G401.6 (cell line): Measurements from ENCODE around the gene EPO.
"Not testable (repeated sequence)": the region's sequence is repeated elsewhere in the genome, so short reads cannot be mapped to it uniquely, and the experiment has no call there.

Experiments
- FAIRE-seq: peaks from 2 replicates; lab custom pipeline; 2012; peaks lifted over from hg19 to GRCh38; lab: Jason Lieb, UNC

Gene EPO

DNA sequence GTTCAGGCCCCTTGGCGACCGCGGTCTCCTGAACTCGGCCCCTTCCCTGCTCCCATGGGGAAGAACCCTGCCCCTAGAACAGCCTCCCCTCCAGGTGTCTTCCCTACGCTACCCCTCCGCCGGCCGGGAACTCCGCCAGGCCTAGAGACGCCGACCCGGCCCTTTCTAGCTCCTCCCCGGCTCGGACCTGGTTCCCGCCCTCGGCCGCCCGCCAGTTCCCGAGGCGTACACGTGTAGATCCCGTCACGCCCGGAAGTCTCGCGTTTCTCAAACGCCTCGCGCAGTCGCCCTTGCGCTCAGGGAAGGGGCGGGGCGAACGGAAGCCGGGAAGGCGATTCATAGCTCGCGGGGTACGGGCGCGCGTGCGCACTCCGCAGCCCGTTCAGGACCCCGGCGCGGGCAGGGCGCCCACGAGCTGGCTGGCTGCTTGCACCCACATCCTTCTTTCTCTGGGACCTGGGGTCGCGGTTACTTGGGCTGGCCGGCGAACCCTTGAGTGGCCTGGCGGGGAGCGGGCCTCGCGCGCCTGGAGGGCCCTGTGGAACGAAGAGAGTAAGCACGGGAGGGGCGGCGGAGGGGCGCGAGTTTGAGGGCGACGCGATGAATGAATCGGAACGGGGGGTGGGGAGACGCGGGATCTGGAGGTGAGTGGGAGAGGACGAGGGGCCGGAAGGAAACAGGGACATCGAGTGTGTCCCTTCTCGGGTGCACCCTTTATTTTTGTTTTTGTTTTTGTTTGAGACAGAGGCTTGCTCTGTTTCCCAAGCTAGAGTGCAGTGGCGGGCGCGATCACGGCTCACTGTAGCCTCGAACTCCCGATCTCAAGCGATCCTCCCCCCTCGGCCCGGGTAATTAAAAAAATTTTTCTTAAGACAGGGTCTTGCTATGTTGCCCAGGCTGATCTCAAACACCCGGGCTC is 14.3 kb upstream of the EPO start, which contains the start of gene POP7:
TSS of gene POP7 (plus strand) at position 369 of the 919 bp plus-strand sequence. CDS start 710 bp downstream, outside the sequence.
- peak; percentile 98 for FAIRE-seq

GRCh38 chr7:100706672-100707311 is 13.5 kb upstream of the EPO start:
- FAIRE-seq = no peak

DNA sequence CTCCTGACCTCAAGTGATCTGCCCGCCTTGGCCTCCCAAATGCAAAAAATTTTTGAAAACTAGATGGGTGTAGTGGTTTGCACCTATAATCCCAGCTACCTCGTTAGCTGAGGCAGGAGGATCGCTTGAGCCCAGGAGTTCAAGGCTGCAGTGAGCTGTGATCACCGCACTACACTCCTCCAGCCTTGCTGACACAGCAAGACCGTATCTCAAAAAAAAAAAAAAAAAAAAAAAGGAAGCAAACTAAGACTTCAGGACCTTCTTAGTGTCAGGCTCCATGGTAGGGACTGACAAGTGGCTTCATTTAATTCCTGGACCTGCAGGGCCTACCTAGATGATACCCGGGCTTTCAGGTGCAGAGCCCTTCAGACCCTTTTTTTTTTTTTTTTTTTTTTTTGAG is 11.9 kb upstream of the EPO start:
- FAIRE-seq = no peak

GRCh38 chr7:100710452-100710851 is 9.8 kb upstream of the EPO start:
- no peak for FAIRE-seq

GRCh38 chr7:100711369-100711768 is 8.9 kb upstream of the EPO start:
- FAIRE-seq = no peak

- FAIRE-seq = no peak
These were observed 5.5 kb upstream of the EPO start for GRCh38 chr7:100714725-100715124.

DNA sequence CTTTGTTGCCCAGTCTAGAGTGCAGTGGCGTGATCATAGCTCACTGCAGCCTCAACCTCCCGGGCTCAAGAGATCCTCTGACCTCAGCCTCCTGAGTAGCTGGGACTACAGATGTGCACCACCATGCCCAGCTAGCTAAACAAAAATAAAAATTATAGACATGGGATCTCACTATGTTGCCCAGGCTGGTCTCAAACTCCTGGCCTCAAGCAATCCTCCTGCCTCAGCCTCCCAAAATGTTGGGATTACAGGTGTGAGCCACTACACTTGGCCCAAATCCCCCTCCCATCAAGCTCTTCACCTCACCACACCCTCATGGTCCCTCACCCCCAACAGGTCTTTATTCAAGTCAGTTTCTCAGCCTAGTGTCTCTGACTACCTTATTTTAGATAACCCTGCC is 3.2 kb upstream of the EPO start:
- FAIRE-seq = not testable (repeated sequence)

- no peak for FAIRE-seq
These were observed 567 bp upstream of the EPO start for GRCh38 chr7:100719523-100720278.

DNA sequence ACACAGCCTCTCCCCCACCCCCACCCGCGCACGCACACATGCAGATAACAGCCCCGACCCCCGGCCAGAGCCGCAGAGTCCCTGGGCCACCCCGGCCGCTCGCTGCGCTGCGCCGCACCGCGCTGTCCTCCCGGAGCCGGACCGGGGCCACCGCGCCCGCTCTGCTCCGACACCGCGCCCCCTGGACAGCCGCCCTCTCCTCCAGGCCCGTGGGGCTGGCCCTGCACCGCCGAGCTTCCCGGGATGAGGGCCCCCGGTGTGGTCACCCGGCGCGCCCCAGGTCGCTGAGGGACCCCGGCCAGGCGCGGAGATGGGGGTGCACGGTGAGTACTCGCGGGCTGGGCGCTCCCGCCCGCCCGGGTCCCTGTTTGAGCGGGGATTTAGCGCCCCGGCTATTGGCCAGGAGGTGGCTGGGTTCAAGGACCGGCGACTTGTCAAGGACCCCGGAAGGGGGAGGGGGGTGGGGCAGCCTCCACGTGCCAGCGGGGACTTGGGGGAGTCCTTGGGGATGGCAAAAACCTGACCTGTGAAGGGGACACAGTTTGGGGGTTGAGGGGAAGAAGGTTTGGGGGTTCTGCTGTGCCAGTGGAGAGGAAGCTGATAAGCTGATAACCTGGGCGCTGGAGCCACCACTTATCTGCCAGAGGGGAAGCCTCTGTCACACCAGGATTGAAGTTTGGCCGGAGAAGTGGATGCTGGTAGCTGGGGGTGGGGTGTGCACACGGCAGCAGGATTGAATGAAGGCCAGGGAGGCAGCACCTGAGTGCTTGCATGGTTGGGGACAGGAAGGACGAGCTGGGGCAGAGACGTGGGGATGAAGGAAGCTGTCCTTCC is 620 bp downstream of the EPO start:
- no peak for FAIRE-seq

DNA sequence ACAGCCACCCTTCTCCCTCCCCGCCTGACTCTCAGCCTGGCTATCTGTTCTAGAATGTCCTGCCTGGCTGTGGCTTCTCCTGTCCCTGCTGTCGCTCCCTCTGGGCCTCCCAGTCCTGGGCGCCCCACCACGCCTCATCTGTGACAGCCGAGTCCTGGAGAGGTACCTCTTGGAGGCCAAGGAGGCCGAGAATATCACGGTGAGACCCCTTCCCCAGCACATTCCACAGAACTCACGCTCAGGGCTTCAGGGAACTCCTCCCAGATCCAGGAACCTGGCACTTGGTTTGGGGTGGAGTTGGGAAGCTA is 1.2 kb downstream of the EPO start:
- no peak for FAIRE-seq

- FAIRE-seq = no peak
These were observed 2.4 kb downstream of the EPO start for GRCh38 chr7:100722480-100723212.

GRCh38 chr7:100723732-100724275 is 3.5 kb downstream of the EPO start:
- no peak for FAIRE-seq

- not testable (repeated sequence) for FAIRE-seq
These were observed 4.1 kb downstream of the EPO start for GRCh38 chr7:100724364-100724763.

GRCh38 chr7:100726996-100727761 is 6.9 kb downstream of the EPO start:
- no peak for FAIRE-seq

- no peak for FAIRE-seq
These were observed 7.9 kb downstream of the EPO start for GRCh38 chr7:100728196-100728595.

GRCh38 chr7:100730136-100730800 is 10.0 kb downstream of the EPO start:
- FAIRE-seq = no peak

DNA sequence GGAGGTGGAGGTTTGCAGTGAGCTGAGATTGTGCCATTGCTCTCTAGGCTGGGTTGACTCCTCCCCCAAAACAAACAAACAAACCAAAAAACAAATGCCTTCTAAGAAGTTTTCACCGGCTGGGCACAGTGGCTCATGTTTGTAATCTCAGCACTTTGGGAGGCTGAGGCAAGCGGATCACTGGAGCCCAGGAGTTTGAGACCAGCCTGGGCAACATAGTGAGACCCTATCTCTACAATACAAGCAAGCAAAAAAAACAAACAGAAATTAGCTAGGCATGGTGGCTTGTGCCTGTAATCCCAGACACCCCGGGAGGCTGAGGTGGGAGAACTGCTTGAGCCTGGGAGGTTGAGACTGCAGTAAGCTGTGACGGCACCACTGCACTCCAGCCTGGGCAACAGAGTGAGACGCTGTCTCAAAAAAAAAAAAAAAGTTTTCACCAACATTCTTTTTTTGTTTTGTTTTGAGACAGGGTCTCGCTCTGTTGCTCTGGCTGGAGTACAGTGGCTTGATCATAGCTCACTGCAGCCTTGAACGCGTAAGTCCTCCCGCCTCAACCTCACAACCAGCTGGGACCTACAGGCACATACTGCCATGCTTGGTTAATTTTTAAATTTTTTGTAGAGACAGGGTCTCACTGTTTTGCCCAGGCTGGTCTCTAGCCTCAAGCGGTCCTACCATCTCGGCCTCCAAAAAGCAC is 11.8 kb downstream of the EPO start:
- no peak for FAIRE-seq

DNA sequence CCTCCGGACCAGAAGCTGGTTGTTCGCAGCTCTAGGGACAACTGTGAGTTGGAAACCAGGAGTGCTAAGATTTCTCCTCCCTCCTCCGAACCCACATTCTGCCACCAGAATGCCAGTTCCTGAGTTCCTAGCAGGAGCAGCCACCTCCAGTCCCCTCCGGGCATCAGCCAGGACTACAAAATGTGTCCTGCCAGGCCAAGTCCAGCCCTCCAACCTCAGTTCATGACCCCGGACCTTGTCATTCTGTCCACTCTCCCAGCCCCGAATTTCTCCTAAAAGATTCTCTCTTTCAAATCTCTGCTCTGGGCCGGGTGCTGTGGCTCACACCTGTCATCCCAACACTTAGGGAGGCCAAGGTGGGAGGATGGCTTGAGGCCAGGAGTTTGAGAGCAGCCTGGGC is 15.5 kb downstream of the EPO start:
- FAIRE-seq = no peak

DNA sequence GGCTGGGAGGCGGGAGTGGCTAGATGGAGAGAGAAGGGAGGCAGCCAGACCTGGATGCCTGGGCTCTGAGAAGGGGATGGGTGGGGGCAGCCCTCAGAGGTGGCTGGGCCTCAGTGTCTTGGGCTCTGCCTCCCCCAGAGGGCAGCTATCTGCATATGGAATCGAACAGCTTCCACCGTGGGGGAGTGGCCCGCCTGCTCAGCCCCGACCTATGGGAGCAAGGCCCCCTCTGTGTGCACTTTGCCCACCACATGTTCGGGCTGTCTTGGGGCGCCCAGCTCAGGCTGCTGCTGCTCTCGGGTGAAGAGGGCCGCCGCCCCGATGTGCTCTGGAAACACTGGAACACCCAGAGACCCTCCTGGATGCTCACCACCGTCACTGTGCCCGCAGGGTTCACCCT is 16.4 kb downstream of the EPO start:
- FAIRE-seq = no peak
